Left renal pelvis (tissue), 4 donors: ENCODE data around the gene RAMP1. TPM values are rescaled to one million over a fixed set of nuclear protein-coding genes. Genes with fewer than 3 reads are reported as not detected.

Experiments
- DNase-seq, 4 donors: peaks; one replicate each; pipeline ENCODE4 v3.0.0-alpha.2; 2013; ENCODE audit warnings: low read depth in 4 of 4, low spot score in 3 of 4
- polyA plus RNA-seq, 4 donors: library from polyadenylated mRNA; unstranded; fragments of 120-200 nt; gene quantifications; one replicate each; pipeline ENCODE4 v1.2.1, GENCODE V29; 2013; ENCODE audit not compliant: insufficient read length in 4 of 4

RAMP1 gene
- polyA plus RNA-seq, 4 donors: 3.2 to 9.3 (median 6.1) TPM

DNA sequence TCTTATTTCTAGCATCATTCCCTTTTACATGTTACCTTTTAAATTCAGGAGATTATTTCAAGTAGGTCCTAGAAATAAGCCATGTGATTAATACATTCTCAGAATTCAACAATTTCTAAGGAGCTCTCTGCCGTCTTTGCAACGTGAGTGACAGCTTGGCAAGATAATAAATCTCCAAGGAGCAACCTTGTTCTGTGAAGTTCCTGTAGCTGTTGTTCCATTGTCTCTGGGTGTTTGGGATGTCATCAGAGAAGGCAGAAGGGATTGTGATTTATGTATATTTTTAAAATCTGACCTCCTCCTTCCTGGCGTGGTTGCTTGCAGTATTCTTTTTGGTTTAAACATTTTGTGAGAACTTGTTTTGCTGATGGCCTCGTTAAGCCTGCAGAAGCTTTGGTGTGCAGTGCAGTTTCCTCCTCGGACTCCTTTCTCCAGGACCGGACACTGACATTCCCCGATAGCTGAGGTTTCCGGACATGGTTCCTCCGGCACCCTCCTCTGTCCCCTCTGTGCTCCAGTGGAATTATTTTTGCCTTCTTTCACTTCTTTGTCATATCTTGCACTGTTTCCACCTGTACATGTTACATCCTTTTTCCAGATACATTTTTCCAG lies 33.7 kb downstream of the RAMP1 start:
- no peak for DNase-seq

GRCh38 chr2:237894396-237894979 lies 35.1 kb downstream of the RAMP1 start:
- no peak for DNase-seq

- DNase-seq: no peak
Observed at GRCh38 chr2:237894986-237895543, 35.6 kb downstream of the RAMP1 start.

GRCh38 chr2:237895544-237896506 lies 36.4 kb downstream of the RAMP1 start:
- no peak for DNase-seq

- no peak for DNase-seq
Observed at GRCh38 chr2:237896507-237896892, 37.1 kb downstream of the RAMP1 start.

DNA sequence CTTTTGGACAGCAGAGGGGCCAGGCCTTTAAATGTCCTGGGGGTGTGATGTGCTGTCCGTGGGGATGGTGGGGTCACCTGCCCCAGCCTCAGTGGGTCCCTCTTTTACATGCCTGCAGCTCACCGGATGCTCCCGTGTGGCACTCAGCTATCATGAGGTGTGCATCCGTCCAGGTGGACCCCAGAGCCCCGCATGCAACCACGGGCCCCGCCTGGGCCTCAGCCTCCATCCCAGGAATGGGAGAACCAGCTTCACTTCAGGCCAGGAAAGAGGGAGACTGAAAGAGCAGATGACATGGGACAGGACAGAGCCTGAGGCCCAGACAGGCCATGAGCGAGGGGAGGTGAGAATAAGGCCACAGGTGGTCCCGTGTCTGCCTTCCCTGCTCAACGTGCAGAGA lies 37.5 kb downstream of the RAMP1 start:
- no peak for DNase-seq

DNA sequence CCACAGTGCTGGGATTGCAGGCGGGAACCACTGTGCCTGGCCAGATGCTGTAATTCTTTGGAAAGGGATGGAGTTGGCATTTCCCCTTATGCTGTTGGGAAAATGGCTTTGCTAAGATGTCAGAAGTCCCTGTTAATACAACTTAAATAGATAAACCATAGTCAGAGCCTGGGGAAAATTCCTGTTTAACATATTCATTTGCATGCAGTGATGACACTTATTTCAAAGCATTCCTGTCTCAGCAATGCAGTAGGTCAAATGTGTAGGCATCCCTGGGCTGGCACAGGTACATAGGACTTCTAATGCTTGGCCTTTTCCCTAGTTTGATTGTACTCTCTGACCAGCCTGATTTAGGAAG lies 38.6 kb downstream of the RAMP1 start:
- no peak for DNase-seq

DNA sequence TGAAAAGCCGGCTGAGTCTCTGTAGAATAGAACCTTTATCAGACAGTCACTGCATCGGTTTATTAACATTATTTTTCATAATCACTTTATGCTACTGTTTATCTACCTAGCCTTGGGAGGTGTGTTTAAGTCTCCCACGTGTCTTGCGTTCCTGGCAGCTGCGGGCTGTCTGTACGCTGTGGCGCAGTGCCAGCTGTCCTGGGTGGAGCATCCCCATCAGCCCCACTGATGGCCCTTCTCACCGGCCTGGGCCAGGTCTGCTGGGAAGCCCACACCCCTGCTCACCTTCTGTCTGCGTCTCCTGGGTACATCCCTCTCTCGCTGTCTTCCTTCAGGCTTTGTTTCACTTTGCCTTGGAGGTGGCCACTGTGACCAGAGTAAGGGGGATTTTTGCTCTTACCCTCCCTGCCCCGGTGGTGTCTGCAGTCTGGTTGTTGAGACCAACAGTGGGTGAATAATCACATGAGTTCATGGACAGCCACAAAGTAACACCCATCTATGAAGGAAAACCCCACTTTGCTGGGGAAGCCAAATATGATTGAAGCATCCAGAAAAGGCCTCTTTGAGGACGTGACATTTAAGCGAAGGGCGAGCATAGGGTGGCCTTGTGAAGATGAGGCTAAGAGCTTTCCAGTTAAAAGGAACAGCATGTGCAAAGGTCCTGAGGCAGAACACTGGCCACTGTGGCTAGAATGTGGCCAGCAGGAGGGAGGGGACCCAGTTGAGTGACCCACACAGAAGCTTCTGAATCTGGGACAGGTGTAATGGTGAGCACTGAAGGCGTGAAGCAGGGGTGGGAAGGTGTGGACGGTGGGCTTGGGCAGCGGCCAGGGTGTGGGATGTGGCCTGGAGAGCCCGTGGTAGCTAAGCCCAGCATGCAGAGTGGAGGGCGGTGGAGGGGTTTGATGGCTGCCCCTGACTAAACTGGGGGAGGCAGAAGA lies 41.7 kb downstream of the RAMP1 start:
- DNase-seq: no peak

DNA sequence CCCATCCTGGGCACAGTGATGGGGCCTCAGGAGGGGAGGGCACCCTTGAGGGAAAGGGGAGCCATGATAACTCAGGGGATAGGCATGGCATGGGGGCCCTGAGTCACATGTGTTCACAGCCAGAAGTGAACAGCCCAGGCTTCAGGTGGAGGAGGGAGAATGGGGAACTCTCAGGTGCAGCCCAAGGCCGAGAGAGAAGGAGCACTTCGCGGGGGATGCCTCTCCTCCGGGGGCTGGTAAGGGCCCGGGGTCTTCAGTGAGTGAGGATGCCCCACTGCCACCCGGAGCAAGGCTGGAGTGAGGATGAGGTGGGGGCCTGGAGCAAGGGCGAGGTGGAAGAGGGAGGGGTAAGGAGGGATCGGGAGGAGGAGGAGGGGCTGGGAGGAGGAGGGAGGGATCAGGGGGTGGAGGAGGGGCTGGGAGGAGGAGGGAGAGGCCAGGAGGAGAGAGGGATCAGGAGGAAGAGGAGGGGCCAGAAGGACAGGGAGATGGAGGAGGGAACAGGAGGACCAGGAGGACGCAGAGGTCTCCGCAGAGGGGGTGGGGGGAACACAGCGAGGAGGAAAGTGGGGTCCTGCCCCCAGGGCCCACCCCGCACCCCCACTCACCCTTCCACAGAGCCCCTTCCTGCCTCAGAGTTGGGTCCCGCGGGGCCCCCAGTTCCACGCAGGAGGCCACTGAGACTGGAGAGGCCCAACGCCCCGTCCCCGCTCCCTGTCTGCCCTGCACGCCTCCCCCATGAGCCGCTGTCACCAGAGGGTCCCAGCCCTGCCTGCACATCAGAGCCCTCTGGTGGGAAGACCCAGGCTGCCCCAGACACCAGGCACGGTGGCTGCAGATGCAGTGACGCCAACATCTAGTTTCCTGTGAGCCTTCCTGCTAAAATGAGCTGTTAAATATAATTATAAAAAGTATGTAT lies 42.8 kb downstream of the RAMP1 start:
- DNase-seq: no peak

- DNase-seq: no peak
Observed at GRCh38 chr2:237904831-237905599, 45.6 kb downstream of the RAMP1 start.

- no peak for DNase-seq
Observed at GRCh38 chr2:237907144-237907543, 47.7 kb downstream of the RAMP1 start.

DNA sequence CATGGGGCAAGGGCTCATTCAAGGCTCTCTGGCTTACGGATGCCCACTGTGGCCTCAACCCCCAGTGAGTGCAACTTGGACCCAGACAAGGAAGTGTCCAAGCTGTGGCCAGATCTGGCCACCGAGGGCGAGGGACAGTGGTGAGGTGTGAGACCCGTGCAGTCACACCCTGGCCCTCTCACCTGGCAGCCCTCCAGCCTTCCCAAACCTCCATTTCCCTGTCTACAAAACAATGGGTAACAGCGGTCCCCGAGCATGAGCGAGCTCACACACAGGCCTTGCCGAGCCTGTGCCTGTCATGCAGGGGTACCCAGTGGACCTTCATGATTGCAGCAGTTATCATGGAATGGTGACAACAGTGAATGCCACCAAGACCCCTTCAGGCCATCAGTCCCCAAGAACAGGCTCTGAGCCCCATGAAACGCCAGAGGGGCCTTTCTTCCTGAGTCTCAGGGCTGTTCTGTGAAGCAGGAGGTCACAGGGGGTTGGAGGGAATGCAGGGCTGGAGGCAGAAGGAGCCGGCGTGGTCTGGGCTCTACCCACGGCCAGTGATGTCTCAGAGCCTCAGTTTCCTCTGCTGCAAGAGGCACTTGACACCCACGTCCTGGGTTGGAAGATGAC lies 49.8 kb downstream of the RAMP1 start:
- DNase-seq: no peak

- DNase-seq: no peak
Observed at GRCh38 chr2:237909801-237910475, 50.5 kb downstream of the RAMP1 start.

- no peak for DNase-seq
Observed at GRCh38 chr2:237910576-237911362, 51.3 kb downstream of the RAMP1 start.

- no peak for DNase-seq
Observed at GRCh38 chr2:237911363-237912017, 52.1 kb downstream of the RAMP1 start.
